Thoracic aorta (tissue), 2 donors: ENCODE measurements around the gene UGT1A6. TPM values are rescaled to one million over a fixed set of nuclear protein-coding genes. Genes with fewer than 3 reads are reported as not detected.

ENCODE experiments used
- ATAC-seq: fragments of 150-250 bp; one replicate; pipeline ENCODE4 v1.8.0; 2017; ENCODE audit warnings: low read depth; ENCODE audit not compliant: insufficient number of reproducible peaks, low FRiP score
- DNase-seq: peaks from one replicate; pipeline ENCODE4 v3.0.0-alpha.2; 2020; ENCODE audit warnings: low spot score
- H3K27ac ChIP-seq, 2 donors: fragments of 200-600 bp; sonication (generic); 1 replicate in 1 of 2; 2 replicates in 1 of 2; pipeline ENCODE4 v1.5.1; 2016; ENCODE audit warnings: mild to moderate bottlenecking in 2 of 2, moderate library complexity in 2 of 2
- H3K27me3 ChIP-seq: fragments of 200-600 bp; sonication (generic); replicated peaks from 2 replicates; pipeline ENCODE4 v1.6.0; 2016; ENCODE audit warnings: mild to moderate bottlenecking; ENCODE audit not compliant: insufficient read depth
- H3K36me3 ChIP-seq: fragments of 200-600 bp; sonication (generic); one replicate; pipeline ENCODE4 v1.5.1; 2016
- H3K4me1 ChIP-seq, 2 donors: fragments of 200-600 bp; sonication (generic); 1 replicate in 1 of 2; 2 replicates in 1 of 2; pipeline versions ENCODE4 v1.5.1 to v1.6.0; 2016; ENCODE audit warnings: low read depth in 2 of 2, mild to moderate bottlenecking in 1 of 2; ENCODE audit not compliant: control insufficient read depth in 1 of 2
- H3K4me3 ChIP-seq: fragments of 200-600 bp; sonication (generic); 2 replicates; pipeline ENCODE4 v1.5.1; 2016; ENCODE audit warnings: mild to moderate bottlenecking
- H3K9me3 ChIP-seq: fragments of 200-600 bp; sonication (generic); 2 replicates; pipeline ENCODE4 v1.5.1; 2016
- total RNA-seq, 2 donors: library from RNA; depleted of rRNA; stranded (reverse); fragments of >200 nt; gene quantifications; one replicate each; pipeline versions ENCODE4 v1.1.0 to v1.2.3, GENCODE V29; 2016
- TF ChIP-seq, protein P1 (sequence below): fragments of 200-600 bp; sonication (generic); IDR thresholded peaks from one replicate; pipeline ENCODE4 v1.5.1; 2019; ENCODE audit warnings: antibody characterized with exemption

The UGT1A6 gene
- total RNA-seq, 2 donors from 2014 or later = not detected

DNA sequence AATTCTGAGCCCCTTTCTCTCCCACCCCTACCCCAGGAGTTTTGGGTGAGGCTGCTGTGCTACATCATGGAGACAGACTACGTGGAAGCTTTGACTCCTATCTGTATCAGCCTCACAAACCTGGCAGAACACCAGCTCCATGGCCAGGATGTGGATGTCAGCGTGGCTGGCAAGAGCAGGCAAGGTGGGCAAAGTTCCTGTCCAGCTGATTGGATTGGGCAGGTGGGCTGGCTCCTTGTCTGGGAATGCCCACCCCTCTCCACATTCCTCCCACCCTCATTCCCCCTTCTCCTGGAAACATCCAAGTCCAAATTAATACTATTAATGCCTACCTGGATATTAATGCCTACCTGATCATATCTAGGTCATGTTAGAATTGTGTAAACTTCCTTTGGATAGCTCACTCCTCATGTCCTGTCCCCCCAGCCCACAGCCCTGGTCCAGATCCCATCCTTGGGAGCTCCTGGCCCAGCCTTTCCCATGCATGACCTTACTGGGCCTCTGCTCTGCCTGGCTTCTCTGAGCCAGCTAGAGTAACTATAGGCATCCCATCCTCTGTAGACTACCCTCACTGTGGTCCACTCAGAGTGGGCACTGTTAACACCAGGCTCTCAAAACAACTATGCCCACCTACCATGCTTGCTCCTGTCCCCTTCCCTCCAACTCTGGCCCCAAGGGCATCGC is 109.6 kb downstream of the UGT1A6 start:
- no peak overlapping the region for H3K27ac ChIP-seq
- ATAC-seq = no peak
- TF ChIP-seq, protein P1, sequence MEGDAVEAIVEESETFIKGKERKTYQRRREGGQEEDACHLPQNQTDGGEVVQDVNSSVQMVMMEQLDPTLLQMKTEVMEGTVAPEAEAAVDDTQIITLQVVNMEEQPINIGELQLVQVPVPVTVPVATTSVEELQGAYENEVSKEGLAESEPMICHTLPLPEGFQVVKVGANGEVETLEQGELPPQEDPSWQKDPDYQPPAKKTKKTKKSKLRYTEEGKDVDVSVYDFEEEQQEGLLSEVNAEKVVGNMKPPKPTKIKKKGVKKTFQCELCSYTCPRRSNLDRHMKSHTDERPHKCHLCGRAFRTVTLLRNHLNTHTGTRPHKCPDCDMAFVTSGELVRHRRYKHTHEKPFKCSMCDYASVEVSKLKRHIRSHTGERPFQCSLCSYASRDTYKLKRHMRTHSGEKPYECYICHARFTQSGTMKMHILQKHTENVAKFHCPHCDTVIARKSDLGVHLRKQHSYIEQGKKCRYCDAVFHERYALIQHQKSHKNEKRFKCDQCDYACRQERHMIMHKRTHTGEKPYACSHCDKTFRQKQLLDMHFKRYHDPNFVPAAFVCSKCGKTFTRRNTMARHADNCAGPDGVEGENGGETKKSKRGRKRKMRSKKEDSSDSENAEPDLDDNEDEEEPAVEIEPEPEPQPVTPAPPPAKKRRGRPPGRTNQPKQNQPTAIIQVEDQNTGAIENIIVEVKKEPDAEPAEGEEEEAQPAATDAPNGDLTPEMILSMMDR = no peak
- DNase-seq = no peak
- H3K4me3 ChIP-seq = no peak overlapping the region
- no peaks in the 10 kb centered on the region for H3K36me3 ChIP-seq
- H3K4me1 ChIP-seq = no peaks in the 10 kb centered on the region
- H3K27me3 ChIP-seq = no peaks in the 10 kb centered on the region
- H3K9me3 ChIP-seq = no peaks in the 10 kb centered on the region

DNA sequence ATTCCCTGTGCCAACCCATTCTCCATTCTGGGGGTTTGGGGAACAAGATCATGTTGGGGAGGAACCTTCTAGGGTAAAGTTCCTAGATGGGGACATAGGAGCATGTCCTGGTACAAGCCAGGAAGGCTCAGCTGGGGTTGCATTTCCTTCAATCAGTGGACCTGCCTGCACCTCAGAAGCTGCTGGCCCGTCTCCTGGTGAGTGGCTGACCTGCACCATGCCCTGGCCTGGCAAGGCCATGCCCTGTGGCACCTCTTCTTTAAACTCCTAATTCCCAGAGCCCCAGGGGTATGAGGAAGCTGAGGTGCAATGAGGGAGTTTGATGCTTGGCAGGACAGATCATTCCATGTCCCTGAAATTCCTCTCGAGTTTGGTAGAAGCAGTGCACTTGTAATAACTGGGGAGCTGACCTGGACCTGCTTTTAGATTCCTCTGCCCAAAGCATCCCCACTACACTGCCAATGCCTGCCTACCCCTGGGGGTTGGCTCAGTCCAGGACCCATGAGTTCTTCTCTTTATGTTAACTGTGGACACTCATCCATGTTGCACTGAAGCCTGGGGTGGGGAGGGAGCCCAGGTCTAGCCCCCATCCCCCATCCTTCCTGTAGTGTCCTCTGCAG is 110.7 kb downstream of the UGT1A6 start:
- Histone ChIP-seq H3K27ac (no peak overlapping the region), H3K4me1 (no peaks in the 10 kb centered on the region), H3K4me3 (no peak overlapping the region), H3K9me3 (no peaks in the 10 kb centered on the region), H3K27me3 (no peaks in the 10 kb centered on the region), H3K36me3 (no peaks in the 10 kb centered on the region)
- DNase-seq (no peak), ATAC-seq (no peak)
- TF ChIP-seq, protein P1 = no peak

DNA sequence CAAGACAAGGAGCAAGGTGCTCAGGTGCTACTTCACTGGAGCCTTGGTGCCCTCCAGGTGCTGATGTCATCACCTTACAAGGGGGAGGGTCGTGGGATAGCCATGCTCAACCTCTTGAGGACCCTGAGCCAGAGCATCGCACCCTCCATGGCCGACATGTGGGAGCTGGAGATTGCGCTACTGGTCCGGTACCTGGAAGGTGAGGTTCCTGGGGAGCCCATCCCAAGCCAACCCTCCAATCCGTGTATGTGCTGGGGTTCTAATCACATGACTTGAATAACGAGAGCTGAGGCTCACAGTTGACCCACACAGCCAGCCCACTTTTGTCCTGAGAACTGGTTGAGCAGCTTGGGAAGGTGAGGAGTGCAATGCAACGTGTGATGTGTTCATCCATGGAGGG is 111.3 kb downstream of the UGT1A6 start:
- no peaks in the 10 kb centered on the region for H3K9me3 ChIP-seq
- TF ChIP-seq, protein P1 = no peak
- H3K36me3 ChIP-seq = no peaks in the 10 kb centered on the region
- H3K4me1 ChIP-seq = no peaks in the 10 kb centered on the region
- no peak overlapping the region for H3K4me3 ChIP-seq
- no peak overlapping the region for H3K27ac ChIP-seq
- DNase-seq (no peak), ATAC-seq (no peak)
- no peaks in the 10 kb centered on the region for H3K27me3 ChIP-seq

DNA sequence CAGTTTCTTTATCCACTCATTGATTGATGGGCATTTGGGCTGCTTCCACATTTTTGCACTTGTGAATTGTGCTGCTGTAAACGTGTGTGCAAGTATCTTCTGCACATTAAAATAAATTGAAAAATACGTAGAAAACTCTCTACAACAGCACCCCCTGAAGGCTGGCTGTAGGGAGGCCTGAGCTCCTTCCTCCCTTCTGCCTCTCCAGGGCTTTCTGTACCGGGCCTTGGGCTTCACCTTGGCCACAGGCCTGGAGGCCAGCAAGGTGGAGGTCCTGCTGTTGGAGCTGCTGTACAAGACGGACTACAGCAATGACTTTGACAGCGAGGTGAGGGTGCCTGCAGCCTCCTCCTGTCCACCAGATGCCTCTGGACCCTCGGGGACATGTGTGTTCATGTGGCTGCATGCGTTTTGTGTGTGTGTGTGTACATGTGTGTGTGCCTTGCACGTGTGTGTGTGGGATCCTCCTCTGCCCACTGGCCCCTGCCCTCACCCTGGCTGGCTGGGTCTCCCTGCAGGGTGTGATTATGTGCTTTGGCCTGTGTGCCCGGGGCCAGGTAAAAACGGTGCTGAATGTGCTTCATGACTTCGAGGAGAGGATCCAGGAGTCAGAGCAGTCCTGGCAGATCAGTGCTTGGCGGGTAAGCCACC is 114.7 kb downstream of the UGT1A6 start:
- H3K4me1 ChIP-seq = no peaks in the 10 kb centered on the region
- ATAC-seq = no peak

More for the DNA sequence above, 114.7 kb downstream of the UGT1A6 start:
- no peak for DNase-seq
- H3K27ac ChIP-seq = no peak overlapping the region
- no peaks in the 10 kb centered on the region for H3K36me3 ChIP-seq
- TF ChIP-seq, protein P1 = no peak
- no peak overlapping the region for H3K4me3 ChIP-seq
- no peaks in the 10 kb centered on the region for H3K27me3 ChIP-seq
- no peaks in the 10 kb centered on the region for H3K9me3 ChIP-seq
